ENCODE results near the gene PIGK.

DNA sequence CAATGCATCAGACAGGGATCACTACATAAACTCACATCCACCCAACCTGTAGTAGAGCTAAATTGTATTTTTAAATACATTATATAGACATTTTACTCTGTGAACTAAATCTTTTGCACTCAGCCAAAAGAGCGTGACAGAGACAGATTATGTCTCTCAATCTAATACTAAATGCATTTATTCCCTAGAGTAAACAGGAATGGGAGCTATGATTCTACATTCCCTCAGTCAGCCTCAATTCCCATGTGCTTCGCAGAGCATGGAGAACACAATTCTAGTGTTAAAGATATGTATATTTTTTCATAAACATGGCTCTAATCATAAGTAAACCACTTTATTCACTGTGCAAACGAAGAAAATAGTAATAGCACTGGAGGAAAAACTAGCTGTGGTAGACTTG lies 16.5 kb downstream of the PIGK start:
- TF ChIP-seq CTCF (conservative IDR thresholded peaks at IDR 0.05; ENCODE audit: low read length) (no peak), EZH2phosphoT487 (IDR thresholded peaks at IDR 0.05; ENCODE audit: borderline replicate concordance, low read depth, low read length) (no peak)
